Neural crest cell (in vitro differentiated cells): Measurements from ENCODE around the gene GRAMD1A. TPM values are rescaled to one million over a fixed set of nuclear protein-coding genes. Genes with fewer than 3 reads are reported as not detected.
A peak's percentile ranks its signal among the peaks of the same experiment; 100 is the strongest.

Experiments used
- DNase-seq: peaks from one replicate; pipeline ENCODE4 v3.0.0; 2021; ENCODE audit warnings: low read depth, mixed read lengths, low spot score
- H3K27ac Mint-ChIP-seq: one replicate; pipeline ENCODE4 v1.8.0; 2021; ENCODE audit warnings: mild to moderate bottlenecking, mixed read lengths; ENCODE audit not compliant: unreplicated experiment
- H3K27me3 Mint-ChIP-seq: 2 replicates; pipeline ENCODE4 v1.8.0; 2021; ENCODE audit warnings: low read depth, mild to moderate bottlenecking, mixed read lengths
- H3K36me3 Mint-ChIP-seq: 2 replicates; pipeline ENCODE4 v1.8.0; 2021; ENCODE audit warnings: low read depth, mild to moderate bottlenecking, mixed read lengths
- H3K4me1 Mint-ChIP-seq: 2 replicates; pipeline ENCODE4 v1.8.0; 2021; ENCODE audit warnings: mixed read lengths
- H3K4me3 Mint-ChIP-seq: one replicate; pipeline ENCODE4 v1.8.0; 2021; ENCODE audit warnings: mild to moderate bottlenecking, mixed read lengths
- H3K9me3 Mint-ChIP-seq: 2 replicates; pipeline ENCODE4 v1.8.0; 2021; ENCODE audit warnings: mixed read lengths
- total RNA-seq: library from RNA; stranded (reverse); gene quantifications from 2 replicates; pipeline ENCODE4 v1.2.1, GENCODE V29; 2021
- TF ChIP-seq, protein P1 (sequence below): fragments of 200-600 bp; sonication (generic); conservative IDR thresholded peaks from 2 replicates; pipeline ENCODE4 v1.5.0; 2021; ENCODE audit warnings: antibody characterized with exemption, mild to moderate bottlenecking

The GRAMD1A gene
- total RNA-seq, 1 donor from 2014 or later = 103 TPM

DNA sequence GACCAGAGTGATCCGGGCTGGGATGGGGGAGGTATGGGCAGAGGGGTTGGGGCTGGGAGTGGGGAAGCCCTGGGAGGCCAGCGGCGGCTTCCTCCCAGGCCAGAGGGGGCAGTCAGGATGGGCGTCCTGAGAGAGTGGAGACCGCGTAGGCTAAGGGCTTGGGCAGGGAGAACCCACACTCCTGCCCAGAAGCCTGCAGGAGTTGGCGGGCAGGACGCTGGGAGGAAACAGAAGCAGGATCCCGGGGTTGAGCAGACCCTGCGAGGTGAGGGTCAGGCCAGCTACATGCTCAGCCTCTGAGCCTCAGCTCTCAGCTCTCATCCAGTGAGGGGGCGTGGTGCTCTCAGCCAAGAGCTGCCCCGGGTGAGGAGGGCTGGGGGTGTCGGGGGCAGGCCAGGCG lies 22.3 kb downstream of the GRAMD1A start:
- Mint-ChIP-seq H3K9me3 (no peaks in the 10 kb centered on the region), H3K4me3 (no peak overlapping the region), H3K27ac (no peak overlapping the region), H3K4me1 (no peaks in the 10 kb centered on the region), H3K36me3 (peaks cover 22% of the 10 kb centered on the region), H3K27me3 (no peaks in the 10 kb centered on the region)
- TF ChIP-seq, protein P1, sequence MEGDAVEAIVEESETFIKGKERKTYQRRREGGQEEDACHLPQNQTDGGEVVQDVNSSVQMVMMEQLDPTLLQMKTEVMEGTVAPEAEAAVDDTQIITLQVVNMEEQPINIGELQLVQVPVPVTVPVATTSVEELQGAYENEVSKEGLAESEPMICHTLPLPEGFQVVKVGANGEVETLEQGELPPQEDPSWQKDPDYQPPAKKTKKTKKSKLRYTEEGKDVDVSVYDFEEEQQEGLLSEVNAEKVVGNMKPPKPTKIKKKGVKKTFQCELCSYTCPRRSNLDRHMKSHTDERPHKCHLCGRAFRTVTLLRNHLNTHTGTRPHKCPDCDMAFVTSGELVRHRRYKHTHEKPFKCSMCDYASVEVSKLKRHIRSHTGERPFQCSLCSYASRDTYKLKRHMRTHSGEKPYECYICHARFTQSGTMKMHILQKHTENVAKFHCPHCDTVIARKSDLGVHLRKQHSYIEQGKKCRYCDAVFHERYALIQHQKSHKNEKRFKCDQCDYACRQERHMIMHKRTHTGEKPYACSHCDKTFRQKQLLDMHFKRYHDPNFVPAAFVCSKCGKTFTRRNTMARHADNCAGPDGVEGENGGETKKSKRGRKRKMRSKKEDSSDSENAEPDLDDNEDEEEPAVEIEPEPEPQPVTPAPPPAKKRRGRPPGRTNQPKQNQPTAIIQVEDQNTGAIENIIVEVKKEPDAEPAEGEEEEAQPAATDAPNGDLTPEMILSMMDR = no peak
- DNase-seq = no peak

- no peak for DNase-seq
- peaks cover 19% of the 10 kb centered on the region for H3K36me3 Mint-ChIP-seq
- H3K4me1 Mint-ChIP-seq = no peaks in the 10 kb centered on the region
- H3K27ac Mint-ChIP-seq = no peak overlapping the region
- peaks cover 8% of the 10 kb centered on the region for H3K27me3 Mint-ChIP-seq
- H3K4me3 Mint-ChIP-seq = no peak overlapping the region
- TF ChIP-seq, protein P1 = no peak
- no peaks in the 10 kb centered on the region for H3K9me3 Mint-ChIP-seq
Measured at GRCh38 chr19:35023428-35023827, 23.3 kb downstream of the GRAMD1A start.

- Mint-ChIP-seq H3K9me3 (no peaks in the 10 kb centered on the region), H3K27ac (peak overlapping the region; percentile 14), H3K4me3 (no peak overlapping the region), H3K4me1 (no peaks in the 10 kb centered on the region), H3K36me3 (peaks cover 18% of the 10 kb centered on the region), H3K27me3 (peaks cover 9% of the 10 kb centered on the region)
- TF ChIP-seq, protein P1 = no peak
- no peak for DNase-seq
Measured at GRCh38 chr19:35024095-35024494, 24.0 kb downstream of the GRAMD1A start.

- DNase-seq = no peak
Measured at GRCh38 chr19:35025969-35026368, 25.8 kb downstream of the GRAMD1A start.

DNA sequence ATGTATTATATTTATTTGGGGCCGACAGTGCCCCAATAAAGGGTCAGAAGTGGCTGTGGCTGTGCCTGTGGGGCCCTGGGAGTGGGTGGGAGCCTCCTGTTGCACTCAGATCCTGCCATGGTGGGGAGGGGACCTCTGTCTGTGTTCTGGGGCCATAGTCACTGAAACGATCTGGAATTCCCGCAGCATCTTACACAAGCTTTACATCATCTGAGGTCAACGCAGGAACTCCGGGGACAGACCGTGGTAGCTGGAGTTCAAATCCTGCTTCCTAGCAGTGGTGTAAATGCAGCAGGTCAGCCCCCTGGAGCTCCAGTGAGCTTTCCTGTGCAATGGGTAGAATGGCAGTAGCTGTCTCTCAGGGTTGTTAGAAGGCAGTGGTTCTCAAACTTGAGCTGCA lies 26.3 kb downstream of the GRAMD1A start:
- TF ChIP-seq, protein P1 = no peak
- H3K36me3 Mint-ChIP-seq = peaks cover 8% of the 10 kb centered on the region
- peaks cover 4% of the 10 kb centered on the region for H3K4me1 Mint-ChIP-seq
- DNase-seq = no peak
- no peak overlapping the region for H3K4me3 Mint-ChIP-seq
- no peak overlapping the region for H3K27ac Mint-ChIP-seq
- H3K9me3 Mint-ChIP-seq = no peaks in the 10 kb centered on the region
- H3K27me3 Mint-ChIP-seq = peaks cover 20% of the 10 kb centered on the region

More at GRCh38 chr19:35025969-35026368, 25.8 kb downstream of the GRAMD1A start:
- Mint-ChIP-seq H3K9me3 (no peaks in the 10 kb centered on the region), H3K4me3 (no peak overlapping the region), H3K36me3 (peaks cover 9% of the 10 kb centered on the region), H3K4me1 (peaks cover under 1% of the 10 kb centered on the region), H3K27ac (no peak overlapping the region), H3K27me3 (peaks cover 16% of the 10 kb centered on the region)
- TF ChIP-seq, protein P1 = no peak

GRCh38 chr19:35027009-35027408 lies 26.9 kb downstream of the GRAMD1A start:
- H3K4me1 Mint-ChIP-seq = peaks cover 7% of the 10 kb centered on the region
- no peak for DNase-seq
- H3K4me3 Mint-ChIP-seq = peak overlapping the region; percentile 75
- no peak overlapping the region for H3K27ac Mint-ChIP-seq
- TF ChIP-seq, protein P1 = no peak
- no peaks in the 10 kb centered on the region for H3K9me3 Mint-ChIP-seq
- peaks cover 26% of the 10 kb centered on the region for H3K27me3 Mint-ChIP-seq
- peaks cover 8% of the 10 kb centered on the region for H3K36me3 Mint-ChIP-seq
